Uterus (tissue), 4 donors: ENCODE measurements around the gene HOXB2. TPM values are rescaled to one million over a fixed set of nuclear protein-coding genes. Genes with fewer than 3 reads are reported as not detected.

Experiments used
- DNase-seq, 2 donors: peaks; one replicate each; pipeline ENCODE4 v3.0.0-alpha.2; 2019 to 2020
- H3K27ac ChIP-seq, 2 donors: fragments of 200-600 bp; sonication (generic); 1 replicate in 1 of 2; 2 replicates in 1 of 2; pipeline ENCODE4 v1.5.1; 2016 to 2018
- H3K27me3 ChIP-seq, 2 donors: fragments of 200-600 bp; sonication (generic); one replicate each; pipeline ENCODE4 v1.5.1; 2018 to 2019; ENCODE audit warnings: control low read depth in 1 of 2
- H3K36me3 ChIP-seq, 2 donors: fragments of 200-600 bp; sonication (generic); one replicate each; pipeline ENCODE4 v1.5.1; 2019; ENCODE audit warnings: control low read depth in 1 of 2
- H3K4me1 ChIP-seq, 2 donors: fragments of 200-600 bp; sonication (generic); one replicate each; pipeline ENCODE4 v1.5.1; 2018 to 2019; ENCODE audit warnings: control low read depth in 1 of 2
- H3K4me3 ChIP-seq, 2 donors: fragments of 200-600 bp; sonication (generic); 1 replicate in 1 of 2; 2 replicates in 1 of 2; pipeline ENCODE4 v1.5.1; 2018 to 2019; ENCODE audit warnings: mild to moderate bottlenecking in 1 of 2
- H3K9me3 ChIP-seq, 2 donors: fragments of 200-600 bp; sonication (generic); one replicate each; pipeline ENCODE4 v1.5.1; 2019; ENCODE audit warnings: control low read depth in 1 of 2
- CTCF ChIP-seq, 4 experiments: fragments of 200-600 bp in 2 of 4; fragments of 450-650 bp in 2 of 4; sonication (generic) in 2 of 4; IDR thresholded peaks; one replicate each; pipeline ENCODE4 v1.5.1; 2016 to 2019; ENCODE audit warnings: antibody characterized with exemption in 4 of 4, mild to moderate bottlenecking in 2 of 4, moderate library complexity in 1 of 4
- POLR2A ChIP-seq, 2 donors: fragments of 450-650 bp; IDR thresholded peaks; one replicate each; pipeline ENCODE4 v1.6.1; 2016; ENCODE audit warnings: antibody characterized with exemption in 2 of 2, mild to moderate bottlenecking in 1 of 2, moderate library complexity in 1 of 2
- intact Hi-C: fragments of 100-400 bp; cut with DNase I; formaldehyde crosslinking; loops from one replicate; pipeline ENCODE4 v1.15.1; 2023; ENCODE audit warnings: low total_unique reads
- total RNA-seq, 4 donors: library from RNA; depleted of rRNA in 3 of 4; stranded (reverse); fragments of >200 nt in 3 of 4; gene quantifications; one replicate each; pipeline versions ENCODE4 v1.1.0 to v1.2.4, GENCODE V29; 2014 to 2023
- donor health status: DM: yes; HTN: yes; CAD: no.

HOXB2 gene
- total RNA-seq, 4 donors from 2014 or later = 4.6 to 24.4 (median 17.4) TPM

DNA sequence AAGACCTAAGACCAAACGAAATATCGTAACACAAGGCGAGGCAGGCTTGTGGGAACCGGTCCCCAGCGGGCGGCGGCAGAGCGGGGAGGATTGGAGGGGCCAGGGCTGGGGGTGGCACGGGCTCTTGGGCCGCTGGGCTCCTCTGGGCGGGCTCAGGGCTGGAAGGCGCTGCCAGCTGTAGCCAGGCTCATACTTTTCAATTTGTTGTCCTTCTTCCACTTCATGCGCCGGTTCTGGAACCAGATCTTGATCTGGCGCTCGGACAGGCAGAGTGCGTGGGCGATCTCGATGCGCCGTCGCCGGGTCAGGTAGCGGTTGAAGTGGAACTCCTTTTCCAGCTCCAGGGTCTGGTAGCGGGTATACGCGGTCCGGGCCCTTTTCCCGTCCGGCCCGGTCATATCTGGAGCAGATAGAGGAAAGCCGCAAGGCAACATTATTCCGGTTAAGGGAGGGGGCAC lies 47.2 kb upstream of the HOXB2 start:
- Histone ChIP-seq H3K36me3 (no peaks in the 10 kb centered on the region), H3K9me3 (no peaks in the 10 kb centered on the region), H3K27ac (no peak overlapping the region), H3K4me3 (no peak overlapping the region), H3K27me3 (peaks cover 2 to 52% of the 10 kb centered on the region in 2 donors), H3K4me1 (no peaks in the 10 kb centered on the region)
- no peak for DNase-seq
- intact Hi-C loops = loop anchor here (10.0 kb wide), 1 partner anchor 247 kb away; no protein-coding TSS in a partner anchor
- TF ChIP-seq CTCF (IDR thresholded peaks at IDR 0.05) = no peak
- no peak for TF ChIP-seq POLR2A (IDR thresholded peaks at IDR 0.05)

DNA sequence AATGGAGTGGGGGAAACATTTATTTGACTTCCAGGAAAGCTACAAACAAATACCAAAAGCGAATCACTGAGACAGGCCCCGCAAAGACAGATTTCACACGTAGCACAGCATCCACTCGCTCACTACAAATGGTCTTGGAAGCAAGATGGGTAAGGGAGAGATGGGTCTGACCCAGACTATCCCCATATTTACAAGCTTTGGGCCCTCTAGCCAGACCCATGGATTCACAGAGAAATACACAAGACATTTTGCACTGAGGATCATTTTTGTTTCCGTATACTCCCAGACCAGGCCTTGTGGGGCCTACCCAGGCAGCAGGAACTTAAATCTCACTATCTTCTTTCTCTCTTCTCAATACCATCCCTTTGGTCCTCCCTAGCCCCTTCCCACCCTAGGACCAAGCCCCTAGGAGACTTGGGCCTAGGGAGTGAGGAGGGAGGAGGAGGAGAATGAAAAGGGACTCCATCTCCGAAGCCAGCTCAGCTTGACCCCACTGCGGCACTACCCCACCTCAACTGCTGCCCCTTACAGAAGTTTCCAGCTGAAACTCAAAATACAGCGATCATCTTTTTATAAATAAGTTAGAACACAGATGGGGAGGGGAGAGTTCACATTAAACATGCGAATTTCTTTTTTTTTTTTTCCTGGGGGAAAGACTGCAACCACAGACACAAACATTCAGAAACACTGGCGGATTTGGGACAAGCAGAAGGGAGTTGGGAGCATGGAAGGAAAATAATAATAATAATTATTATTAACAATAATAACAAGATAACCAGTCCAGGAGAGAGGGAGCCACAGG lies 46.5 kb upstream of the HOXB2 start:
- TF ChIP-seq POLR2A (IDR thresholded peaks at IDR 0.05) = no peak
- no peak for TF ChIP-seq CTCF (IDR thresholded peaks at IDR 0.05)
- H3K27ac ChIP-seq = no peak overlapping the region
- no peak overlapping the region for H3K4me3 ChIP-seq
- H3K9me3 ChIP-seq = no peaks in the 10 kb centered on the region
- DNase-seq = no peak
- intact Hi-C loops = loop anchor here (10.0 kb wide), 1 partner anchor 247 kb away; no protein-coding TSS in a partner anchor
- H3K27me3 ChIP-seq = peaks cover 0 to 52% of the 10 kb centered on the region in 2 donors
- no peaks in the 10 kb centered on the region for H3K36me3 ChIP-seq
- no peaks in the 10 kb centered on the region for H3K4me1 ChIP-seq

- intact Hi-C loops = loop anchor here (10.0 kb wide), 1 partner anchor 246 kb away; no protein-coding TSS in a partner anchor
- Histone ChIP-seq H3K4me1 (no peaks in the 10 kb centered on the region), H3K27ac (peak overlapping the region; percentile 25 to 68), H3K36me3 (no peaks in the 10 kb centered on the region), H3K4me3 (no peak overlapping the region), H3K9me3 (no peaks in the 10 kb centered on the region), H3K27me3 (peaks cover 0 to 52% of the 10 kb centered on the region in 2 donors)
- no peak for TF ChIP-seq POLR2A (IDR thresholded peaks at IDR 0.05)
- TF ChIP-seq CTCF (IDR thresholded peaks at IDR 0.05) = no peak
- no peak for DNase-seq
Observed at GRCh38 chr17:48590607-48591161, 45.8 kb upstream of the HOXB2 start.

- Histone ChIP-seq H3K4me1 (peaks cover 0 to 2% of the 10 kb centered on the region in 2 donors), H3K9me3 (no peaks in the 10 kb centered on the region), H3K36me3 (no peaks in the 10 kb centered on the region), H3K27ac (peak within 1 kb of the TSS; percentile 25 to 68), H3K27me3 (peaks cover 0 to 45% of the 10 kb centered on the region in 2 donors), H3K4me3 (peak within 1 kb of the TSS in 1 of 2 donors; percentile 27)
- no peak for TF ChIP-seq CTCF (IDR thresholded peaks at IDR 0.05)
- TF ChIP-seq POLR2A (IDR thresholded peaks at IDR 0.05) = no peak
- peak in 1 of 2 donors; percentile 51 for DNase-seq
- intact Hi-C loops = loop anchor here (2.0 to 10.0 kb wide), 2 partner anchors 97 to 245 kb away; no protein-coding TSS in a partner anchor
Observed at GRCh38 chr17:48589831-48590606, 45.1 kb upstream of the HOXB2 start, which contains the start of gene HOXB3. Gene HOXB3, minus strand, starts transcription at chr17:48590241. Its CDS starts 37,767 bp downstream, at chr17:48552474.
